ENCODE results near the gene SPATA31A7.
"Not testable (repeated sequence)": the region's sequence is repeated elsewhere in the genome, so short reads cannot be mapped to it uniquely, and the experiment has no call there.

Gene SPATA31A7

GRCh38 chr9:61189736-61190135 is at the start of gene SPATA31A7:
Gene SPATA31A7, plus strand, starts transcription at chr9:61190036. Its CDS starts 29 bp downstream, at chr9:61190065.
- H3K27me3 ChIP-seq (ENCODE audit: low read depth); H3K9me3 ChIP-seq; H3K4me3 ChIP-seq; DNase-seq (ENCODE audit: low spot score in 2 of 2); in situ Hi-C loops (cut with MboI; ENCODE audit: low sequenced_read_pairs); H3K36me3 ChIP-seq (replicated peaks); H3K4me1 ChIP-seq: not testable (repeated sequence)

GRCh38 chr9:61226438-61226837 is 36.6 kb downstream of the SPATA31A7 start:
- H3K9me3 ChIP-seq; DNase-seq (ENCODE audit: low spot score in 2 of 2): not testable (repeated sequence)

More at GRCh38 chr9:61226438-61226837, 36.6 kb downstream of the SPATA31A7 start:
- H3K36me3 ChIP-seq (replicated peaks); in situ Hi-C loops (cut with MboI; ENCODE audit: low sequenced_read_pairs); H3K27me3 ChIP-seq (ENCODE audit: low read depth); H3K4me3 ChIP-seq; H3K4me1 ChIP-seq: not testable (repeated sequence)
